H1 (cell line): Measurements from ENCODE around the gene GOLPH3L. TPM values are rescaled to one million over a fixed set of nuclear protein-coding genes. Genes with fewer than 3 reads are reported as not detected.

Source experiments
- CTCF ChIA-PET: fragments of 300-600 bp; sonication (Branson Sonifier 250); formaldehyde crosslinking; loops from one replicate; lab custom pipeline; 2021; ENCODE audit not compliant: partially characterized antibody; lab: Charles Lee
- POLR2A ChIA-PET: fragments of 300-600 bp; sonication (Branson Sonifier 250); formaldehyde crosslinking; loops from one replicate; lab custom pipeline; 2021; ENCODE audit warnings: inconsistent platforms; ENCODE audit not compliant: partially characterized antibody; lab: Charles Lee
- DNase-seq, 2 experiments: peaks; one replicate each; pipeline versions ENCODE4 v3.0.0 to v3.0.0-alpha.2; 2010 to 2022; ENCODE audit warnings: low spot score in 2 of 2, low read depth in 1 of 2, mixed read lengths in 1 of 2
- FAIRE-seq: peaks from 2 replicates; lab custom pipeline; 2011; peaks lifted over from hg19 to GRCh38; lab: Jason Lieb, UNC
- H2AFZ ChIP-seq: 2 replicates; pipeline ENCODE4 v1.8.1; 2012; ENCODE audit warnings: low read length, inconsistent platforms
- H2AK5ac ChIP-seq: 2 replicates; pipeline ENCODE4 v1.6.1; 2013; ENCODE audit warnings: low read depth, low read length
- H2BK120ac ChIP-seq: replicated peaks from 2 replicates; pipeline ENCODE3; 2013; ENCODE audit warnings: low read depth, low read length, inconsistent platforms
- H2BK12ac ChIP-seq: 2 replicates; pipeline ENCODE4 v1.6.1; 2013; ENCODE audit warnings: low read depth, low read length
- H2BK15ac ChIP-seq: 2 replicates; pipeline ENCODE4 v1.6.1; 2013; ENCODE audit warnings: low read length
- H2BK20ac ChIP-seq: 2 replicates; pipeline ENCODE4 v1.6.1; 2013; ENCODE audit warnings: low read length
- H2BK5ac ChIP-seq: 2 replicates; pipeline ENCODE4 v1.6.1; 2013; ENCODE audit warnings: low read depth, low read length
- H3K14ac ChIP-seq: 2 replicates; pipeline ENCODE4 v1.6.1; 2013; ENCODE audit warnings: inconsistent platforms; ENCODE audit not compliant: insufficient read length
- H3K18ac ChIP-seq: 2 replicates; pipeline ENCODE4 v1.6.1; 2013; ENCODE audit warnings: low read length; ENCODE audit errors: extremely low read depth
- H3K23ac ChIP-seq: 2 replicates; pipeline ENCODE4 v1.6.1; 2013; ENCODE audit warnings: inconsistent platforms; ENCODE audit not compliant: insufficient read length
- H3K23me2 ChIP-seq: 2 replicates; pipeline ENCODE4 v1.6.1; 2013; ENCODE audit warnings: low read depth, low read length
- H3K27ac ChIP-seq: 2 replicates; pipeline ENCODE4 v1.6.1; 2011; ENCODE audit warnings: low read depth, low read length, inconsistent platforms
- H3K27me3 ChIP-seq, 4 experiments: replicated peaks in 1 of 4; 1 replicate in 1 of 4; 2 replicates in 3 of 4; pipeline versions ENCODE4 v1.6.1 to v1.8.1; 2011 to 2013; ENCODE audit warnings: low read length in 3 of 4, mild to moderate bottlenecking in 3 of 4, inconsistent platforms in 2 of 4, mixed read lengths in 2 of 4, moderate library complexity in 1 of 4; ENCODE audit not compliant: control insufficient read depth in 3 of 4, insufficient read depth in 3 of 4; ENCODE audit errors: extremely low read depth in 1 of 4
- H3K36me3 ChIP-seq, 4 experiments: 2 replicates each; pipeline versions ENCODE4 v1.6.1 to v1.8.1; 2011 to 2013; ENCODE audit warnings: mild to moderate bottlenecking in 4 of 4, low read length in 3 of 4, moderate library complexity in 2 of 4, control low read depth in 1 of 4, inconsistent platforms in 1 of 4; ENCODE audit not compliant: insufficient read depth in 4 of 4, control insufficient read depth in 2 of 4
- H3K4ac ChIP-seq: replicated peaks from 2 replicates; pipeline ENCODE3; 2013; ENCODE audit warnings: low read length, low read depth, mixed read lengths, inconsistent platforms; ENCODE audit not compliant: insufficient read length
- H3K4me1 ChIP-seq, 4 experiments: replicated peaks in 1 of 4; 1 replicate in 1 of 4; 2 replicates in 3 of 4; pipeline versions ENCODE4 v1.6.1 to v1.8.1; 2011 to 2013; ENCODE audit warnings: low read length in 3 of 4, inconsistent platforms in 2 of 4, mixed read lengths in 1 of 4; ENCODE audit not compliant: insufficient read depth in 4 of 4, control insufficient read depth in 3 of 4
- H3K4me2 ChIP-seq, 2 experiments: 2 replicates each; pipeline versions ENCODE4 v1.6.1 to v1.8.1; 2011 to 2013; ENCODE audit warnings: low read depth in 2 of 2, low read length in 2 of 2, control low read depth in 1 of 2, inconsistent platforms in 1 of 2, mild to moderate bottlenecking in 1 of 2; ENCODE audit not compliant: insufficient read depth in 1 of 2
- H3K4me3 ChIP-seq, 4 experiments: fragments of 200-600, 300-600 bp in 1 of 4; sonication (generic), shearing (Covaris generic), sonication (Bioruptor Twin) in 1 of 4; 2 replicates each; pipeline versions ENCODE4 v1.5.1 to v1.8.1; 2011 to 2016; ENCODE audit warnings: low read length in 4 of 4, low read depth in 3 of 4, control low read depth in 2 of 4, inconsistent platforms in 2 of 4, mild to moderate bottlenecking in 2 of 4, mixed read lengths in 1 of 4, moderate library complexity in 1 of 4; ENCODE audit not compliant: insufficient read depth in 2 of 4; ENCODE audit errors: extremely low read depth in 1 of 4
- H3K56ac ChIP-seq: replicated peaks from 2 replicates; pipeline ENCODE3; 2013; ENCODE audit warnings: low read depth, mild to moderate bottlenecking, mixed read lengths, low read length, inconsistent platforms; ENCODE audit not compliant: insufficient read length
- H3K79me1 ChIP-seq: 2 replicates; pipeline ENCODE4 v1.6.1; 2013; ENCODE audit warnings: low read depth, low read length, control low read depth
- H3K79me2 ChIP-seq, 2 experiments: 2 replicates each; pipeline versions ENCODE4 v1.6.1 to v1.8.1; 2012 to 2013; ENCODE audit warnings: low read length in 2 of 2, mild to moderate bottlenecking in 2 of 2, inconsistent platforms in 1 of 2; ENCODE audit not compliant: insufficient read depth in 2 of 2, control insufficient read depth in 1 of 2
- H3K9ac ChIP-seq, 4 experiments: replicated peaks in 1 of 4; 1 replicate in 1 of 4; 2 replicates in 3 of 4; pipeline versions ENCODE4 v1.6.1 to v1.8.1; 2011 to 2013; ENCODE audit warnings: low read depth in 3 of 4, low read length in 3 of 4, control low read depth in 2 of 4, mild to moderate bottlenecking in 2 of 4, moderate library complexity in 2 of 4, inconsistent platforms in 1 of 4; ENCODE audit errors: extremely low read depth in 1 of 4
- H3K9me3 ChIP-seq, 2 experiments: 2 replicates each; pipeline versions ENCODE4 v1.6.1 to v1.8.1; 2012 to 2013; ENCODE audit warnings: mild to moderate bottlenecking in 2 of 2, moderate library complexity in 2 of 2, control low read depth in 1 of 2, inconsistent platforms in 1 of 2, low read depth in 1 of 2, low read length in 1 of 2, mixed read lengths in 1 of 2; ENCODE audit not compliant: insufficient read depth in 2 of 2
- H4K20me1 ChIP-seq, 2 experiments: replicated peaks in 1 of 2; 2 replicates each; pipeline versions ENCODE3 to v1.8.1; 2011 to 2013; ENCODE audit warnings: inconsistent platforms in 2 of 2, low read length in 2 of 2, mild to moderate bottlenecking in 1 of 2; ENCODE audit not compliant: insufficient read depth in 2 of 2, control insufficient read depth in 1 of 2
- H4K5ac ChIP-seq: 2 replicates; pipeline ENCODE4 v1.6.1; 2013; ENCODE audit warnings: low read length, low read depth, mixed read lengths, inconsistent platforms; ENCODE audit not compliant: insufficient read length
- H4K8ac ChIP-seq: 2 replicates; pipeline ENCODE4 v1.8.0; 2013; ENCODE audit warnings: mild to moderate bottlenecking, moderate library complexity, low read length, inconsistent platforms; ENCODE audit not compliant: insufficient read depth; ENCODE audit errors: extremely low read depth
- H4K91ac ChIP-seq: replicated peaks from 2 replicates; pipeline ENCODE3; 2013; ENCODE audit warnings: low read length, mixed read lengths, inconsistent platforms; ENCODE audit not compliant: insufficient read length
- ATF2 ChIP-seq: IDR thresholded peaks from 2 replicates; pipeline ENCODE4 v1.6.1; 2012; ENCODE audit warnings: low read length, inconsistent platforms
- GTF2F1 ChIP-seq: IDR thresholded peaks from 2 replicates; pipeline ENCODE4 v1.6.1; 2012; ENCODE audit warnings: low read depth, low read length, improper control_type of control experiment, borderline replicate concordance
- KDM1A ChIP-seq: fragments of 200-600, 300-600 bp; sonication (generic); IDR thresholded peaks from 2 replicates; pipeline ENCODE4 v1.7.1; 2016; ENCODE audit warnings: mild to moderate bottlenecking, low read length, borderline replicate concordance
- KDM4A ChIP-seq: IDR thresholded peaks from one replicate; pipeline ENCODE4 v1.7.1; 2012; ENCODE audit warnings: low read depth, mild to moderate bottlenecking, moderate library complexity, low read length, inconsistent platforms; ENCODE audit not compliant: severe bottlenecking
- SUZ12 ChIP-seq: fragments of 200-600 bp; sonication (generic); IDR thresholded peaks from 2 replicates; pipeline ENCODE4 v1.6.1; 2012; ENCODE audit warnings: mild to moderate bottlenecking, inconsistent platforms, low read length, moderate library complexity, mixed read lengths
- ZNF274 ChIP-seq: IDR thresholded peaks from 2 replicates; pipeline ENCODE4 v1.7.0; 2012; ENCODE audit warnings: low read length, borderline replicate concordance; ENCODE audit errors: extremely low read depth
- WGBS, 2 experiments: shearing (Covaris generic) in 1 of 2; methylation state at CpG; one replicate each; pipeline versions ENCODE4 v1.1.6 to v1.1.7; 2013 to 2015; ENCODE audit warnings: low lambda C conversion rate in 2 of 2, mixed read lengths in 2 of 2, inconsistent platforms in 1 of 2, low coverage in 1 of 2, missing lambda C conversion rate in 1 of 2; ENCODE audit not compliant: insufficient replicate concordance in 2 of 2, insufficient coverage in 1 of 2, insufficient read length in 1 of 2; ENCODE audit errors: extremely low coverage in 1 of 2, missing lambda C conversion rate in 1 of 2; 5-methylcytosine and 5-hydroxymethylcytosine counted together
- polyA plus RNA-seq, 7 experiments: library from polyadenylated mRNA; depleted of rRNA in 3 of 7; stranded (reverse) in 5 of 7; unstranded in 2 of 7; fragments of >200 nt in 5 of 7; fragments of 200-250 nt in 2 of 7; gene quantifications; 1 replicate in 5 of 7; 2 replicates in 1 of 7; 4 replicates in 1 of 7; pipeline versions ENCODE4 v1.2.1 to v1.2.3, GENCODE V29; 2011 to 2013; ENCODE audit warnings: missing spikeins in 2 of 7, mixed read lengths in 2 of 7
- total RNA-seq: library from RNA; stranded (reverse); fragmentation: NEBNext Ultra II Directional; extraction: Animal tissue kit (Norgen Biotek cat#: 25700); gene quantifications from 2 replicates; pipeline ENCODE4 v1.2.1, GENCODE V29; 2021

The GOLPH3L gene
- total and polyA plus RNA-seq, 2 of the 8 experiments (the other 6 are each of a cell fraction or from before 2014, with no cell fraction given), result 13.3 to 40.8 TPM

- H2BK120ac ChIP-seq, result no peak within 1 kb of the TSS
- CTCF ChIA-PET, result interaction anchor here (0.7 kb wide), 1 partner anchor 138 kb away, joined by 3 read pairs; no protein-coding TSS in a partner anchor
- no peaks in the 10 kb centered on the region for H3K23me2 ChIP-seq
- no peak within 1 kb of the TSS for H3K14ac ChIP-seq
- H4K91ac ChIP-seq, result no peak within 1 kb of the TSS
- H4K20me1 ChIP-seq, result no peaks in the 10 kb centered on the region
- no peaks in the 10 kb centered on the region; a peak in 1 of 4 replicates for H3K9me3 ChIP-seq
- whole genome bisulfite sequencing, 2 experiments, result 96% methylated on average over 24 of the region's 24 CpGs; no CpG with 5 or more reads in 1 of the 2 experiments
- H3K18ac ChIP-seq, result no peak within 1 kb of the TSS; the same call in 1 of the 2 replicates
- POLR2A ChIA-PET, result interaction anchor here (1.4 kb wide), 1 partner anchor 160 kb away, joined by 3 read pairs; no protein-coding TSS in a partner anchor
- H2AK5ac ChIP-seq, result no peak within 1 kb of the TSS
- H3K4ac ChIP-seq, result no peak within 1 kb of the TSS
- TF ChIP-seq KDM4A, result no peak
- no peak for TF ChIP-seq ATF2
- TF ChIP-seq SUZ12, result no peak
- no peak for TF ChIP-seq ZNF274
- no peak for TF ChIP-seq GTF2F1
- no peak for TF ChIP-seq KDM1A
- no peaks in the 10 kb centered on the region for H3K36me3 ChIP-seq
- H4K5ac ChIP-seq, result no peak within 1 kb of the TSS
- no peak within 1 kb of the TSS for H3K9ac ChIP-seq
- no peaks in the 10 kb centered on the region for H3K79me1 ChIP-seq
- no peaks in the 10 kb centered on the region for H3K4me1 ChIP-seq
- no peak within 1 kb of the TSS for H3K23ac ChIP-seq
- H2BK5ac ChIP-seq, result no peak within 1 kb of the TSS
- no peak within 1 kb of the TSS for H2BK12ac ChIP-seq
- FAIRE-seq (no peak), DNase-seq (no peak)
- no peaks in the 10 kb centered on the region for H3K27me3 ChIP-seq
- no peak within 1 kb of the TSS for H3K4me2 ChIP-seq
- H3K27ac ChIP-seq, result no peak within 1 kb of the TSS
- no peak within 1 kb of the TSS for H2BK20ac ChIP-seq
- H4K8ac ChIP-seq, result no peak within 1 kb of the TSS
- no peak within 1 kb of the TSS for H3K4me3 ChIP-seq
- H2AFZ ChIP-seq, result no peak within 1 kb of the TSS
- no peak within 1 kb of the TSS for H3K56ac ChIP-seq
- no peak within 1 kb of the TSS for H2BK15ac ChIP-seq
- H3K79me2 ChIP-seq, result no peaks in the 10 kb centered on the region
These were observed 23.7 kb upstream of the GOLPH3L start, which contains the start of gene HORMAD1 for GRCh38 chr1:150720703-150721102. Gene HORMAD1 (minus strand): TSS chr1:150720895. CDS start chr1:150719505, 1,390 bp downstream.
